Fibroblast of villous mesenchyme (primary cell): ENCODE measurements around the gene FXYD5. TPM values are rescaled to one million over a fixed set of nuclear protein-coding genes. Genes with fewer than 3 reads are reported as not detected.
"Not testable (repeated sequence)": the region's sequence is repeated elsewhere in the genome, so short reads cannot be mapped to it uniquely, and the experiment has no call there.

Experiments
- DNase-seq: peaks from one replicate; pipeline ENCODE4 v3.0.0-alpha.2; 2010; ENCODE audit warnings: low read depth
- H3K4me3 ChIP-seq: 2 replicates; pipeline ENCODE4 v1.5.1; 2011; ENCODE audit warnings: low read depth, mild to moderate bottlenecking, low read length
- CTCF ChIP-seq: IDR thresholded peaks from 2 replicates; pipeline ENCODE4 v1.5.1; 2012; ENCODE audit warnings: low read depth, mild to moderate bottlenecking, low read length; ENCODE audit not compliant: insufficient read depth
- total RNA-seq: library from RNA; depleted of rRNA; stranded (reverse); fragments of >200 nt; gene quantifications from 2 replicates; pipeline ENCODE4 v1.2.3, GENCODE V29; 2012

Gene FXYD5
- total RNA-seq, 1 donor = 20.3 TPM

GRCh38 chr19:35179830-35180229 lies 25.3 kb downstream of the FXYD5 start:
- no peak for DNase-seq

GRCh38 chr19:35181387-35181786 lies 26.9 kb downstream of the FXYD5 start:
- no peak for DNase-seq
- TF ChIP-seq CTCF = no peak
- no peak overlapping the region for H3K4me3 ChIP-seq

More at GRCh38 chr19:35179830-35180229, 25.3 kb downstream of the FXYD5 start:
- no peak for TF ChIP-seq CTCF
- H3K4me3 ChIP-seq = no peak overlapping the region

- no peak overlapping the region for H3K4me3 ChIP-seq
- TF ChIP-seq CTCF = no peak
- no peak for DNase-seq
These were observed 29.7 kb downstream of the FXYD5 start for GRCh38 chr19:35184267-35184666.

- no peak for TF ChIP-seq CTCF
- no peak overlapping the region for H3K4me3 ChIP-seq
- DNase-seq = no peak
These were observed 30.3 kb downstream of the FXYD5 start for GRCh38 chr19:35184884-35185283.

GRCh38 chr19:35194012-35194984 lies 39.8 kb downstream of the FXYD5 start:
- no peak for DNase-seq
- H3K4me3 ChIP-seq = no peak overlapping the region
- TF ChIP-seq CTCF = no peak

- no peak overlapping the region for H3K4me3 ChIP-seq
- TF ChIP-seq CTCF = no peak
- DNase-seq = no peak
These were observed 41.3 kb downstream of the FXYD5 start for GRCh38 chr19:35195830-35196229.

GRCh38 chr19:35196861-35197260 lies 42.3 kb downstream of the FXYD5 start:
- not testable (repeated sequence) for DNase-seq, H3K4me3 ChIP-seq
